Neural cell (in vitro differentiated cells): Measurements from ENCODE around the gene DDN. TPM values are rescaled to one million over a fixed set of nuclear protein-coding genes. Genes with fewer than 3 reads are reported as not detected.

Experiments used
- H2AFZ ChIP-seq: fragments of 200-600, 300-800 bp; sonication (generic), shearing (Covaris generic); 2 replicates; pipeline ENCODE4 v1.6.0; 2014; ENCODE audit warnings: low read depth, mild to moderate bottlenecking, antibody characterized with exemption, low read length, moderate library complexity
- H3F3A ChIP-seq: fragments of 200-600 bp; shearing (Covaris generic); 2 replicates; pipeline ENCODE4 v1.6.1; 2016; ENCODE audit warnings: mild to moderate bottlenecking, moderate library complexity, mixed read lengths, antibody characterized with exemption, low read length; ENCODE audit not compliant: insufficient read depth, poor library complexity, severe bottlenecking
- H3K27ac ChIP-seq: fragments of 200-600, 300-800 bp; sonication (generic), shearing (Covaris generic); 2 replicates; pipeline ENCODE4 v1.5.1; 2014; ENCODE audit warnings: mild to moderate bottlenecking, low read length, moderate library complexity
- H3K27me3 ChIP-seq: fragments of 300-800, 200-600 bp; sonication (generic), shearing (Covaris generic); 2 replicates; pipeline ENCODE4 v1.6.0; 2014; ENCODE audit warnings: mild to moderate bottlenecking, low read depth, low read length, moderate library complexity; ENCODE audit not compliant: insufficient read depth
- H3K36me3 ChIP-seq: fragments of 300-800, 200-600 bp; sonication (generic), shearing (Covaris generic); 2 replicates; pipeline ENCODE4 v1.5.1; 2014; ENCODE audit warnings: mild to moderate bottlenecking, antibody characterized with exemption, low read length, moderate library complexity; ENCODE audit not compliant: insufficient read depth
- H3K4me2 ChIP-seq: fragments of 300-800, 200-600 bp; sonication (generic), shearing (Covaris generic); 2 replicates; pipeline ENCODE4 v1.6.0; 2014; ENCODE audit warnings: mild to moderate bottlenecking, low read length
- H3K4me3 ChIP-seq: fragments of 300-800, 200-600 bp; sonication (generic), shearing (Covaris generic); 2 replicates; pipeline ENCODE4 v1.5.1; 2014; ENCODE audit warnings: mild to moderate bottlenecking, low read length, moderate library complexity
- H3K79me2 ChIP-seq: fragments of 200-600 bp; shearing (Covaris generic); replicated peaks from 2 replicates; pipeline ENCODE4 v1.6.0; 2014; ENCODE audit warnings: mild to moderate bottlenecking, low read length, moderate library complexity; ENCODE audit not compliant: insufficient read depth
- H3K9ac ChIP-seq: fragments of 300-800, 200-600 bp; sonication (generic), shearing (Covaris generic); 2 replicates; pipeline ENCODE4 v1.6.1; 2016; ENCODE audit warnings: mild to moderate bottlenecking, low read length, mixed read lengths
- H3K9me2 ChIP-seq: fragments of 200-600 bp; shearing (Covaris generic); 2 replicates; pipeline ENCODE4 v1.6.1; 2016; ENCODE audit warnings: mild to moderate bottlenecking, low read length, mixed read lengths; ENCODE audit not compliant: insufficient read depth
- H3K9me3 ChIP-seq: fragments of 200-600, 300-800 bp; sonication (generic), shearing (Covaris generic); 2 replicates; pipeline ENCODE4 v1.6.1; 2016; ENCODE audit warnings: mild to moderate bottlenecking, mixed run types, low read length, moderate library complexity, mixed read lengths
- H4K20me1 ChIP-seq: fragments of 200-600 bp; shearing (Covaris generic); 2 replicates; pipeline ENCODE4 v1.6.1; 2016; ENCODE audit warnings: mild to moderate bottlenecking, mixed run types; ENCODE audit not compliant: insufficient read depth
- EP300 ChIP-seq: fragments of 450-650 bp; conservative IDR thresholded peaks from 2 replicates; pipeline ENCODE4 v1.6.1; 2014; ENCODE audit warnings: antibody characterized with exemption, mild to moderate bottlenecking, moderate library complexity; ENCODE audit not compliant: poor library complexity, severe bottlenecking
- EZH2 ChIP-seq: fragments of 200-600, 300-800 bp; shearing (Covaris generic), sonication (generic); IDR thresholded peaks from 2 replicates; pipeline ENCODE4 v1.6.1; 2014; ENCODE audit warnings: antibody characterized with exemption, low read length, borderline replicate concordance, mild to moderate bottlenecking; ENCODE audit not compliant: insufficient read depth, poor library complexity, severe bottlenecking
- MXI1 ChIP-seq: fragments of 450-650 bp; conservative IDR thresholded peaks from 2 replicates; pipeline ENCODE4 v1.6.1; 2014; ENCODE audit warnings: antibody characterized with exemption, mild to moderate bottlenecking; ENCODE audit not compliant: poor library complexity, severe bottlenecking
- POLR2AphosphoS5 ChIP-seq: IDR thresholded peaks from 2 replicates; pipeline ENCODE4 v1.6.1; 2012
- RAD21 ChIP-seq: fragments of 450-650 bp; conservative IDR thresholded peaks from 2 replicates; pipeline ENCODE4 v1.6.1; 2014; ENCODE audit warnings: antibody characterized with exemption, mild to moderate bottlenecking, moderate library complexity
- SMC3 ChIP-seq: fragments of 450-650 bp; conservative IDR thresholded peaks from 2 replicates; pipeline ENCODE4 v1.6.1; 2014; ENCODE audit warnings: antibody characterized with exemption, mild to moderate bottlenecking, moderate library complexity; ENCODE audit not compliant: poor library complexity
- TAF1 ChIP-seq: IDR thresholded peaks from 2 replicates; pipeline ENCODE4 v1.6.1; 2012; ENCODE audit warnings: low read depth
- polyA plus RNA-seq: library from polyadenylated mRNA; depleted of rRNA; stranded (reverse); fragments of >200 nt; gene quantifications from 2 replicates; pipeline ENCODE4 v1.2.3, GENCODE V29; 2014
- TF ChIP-seq, protein P1 (sequence below): IDR thresholded peaks from 2 replicates; pipeline ENCODE4 v1.6.1; 2012; ENCODE audit warnings: borderline replicate concordance
- TF ChIP-seq, protein P2 (sequence below): fragments of 450-650 bp; IDR thresholded peaks from 2 replicates; pipeline ENCODE4 v1.5.1; 2014; ENCODE audit warnings: antibody characterized with exemption, mild to moderate bottlenecking, moderate library complexity; ENCODE audit not compliant: poor library complexity, severe bottlenecking

The DDN gene
- polyA plus RNA-seq, 1 donor from 2014 or later = 0.51 TPM

DNA sequence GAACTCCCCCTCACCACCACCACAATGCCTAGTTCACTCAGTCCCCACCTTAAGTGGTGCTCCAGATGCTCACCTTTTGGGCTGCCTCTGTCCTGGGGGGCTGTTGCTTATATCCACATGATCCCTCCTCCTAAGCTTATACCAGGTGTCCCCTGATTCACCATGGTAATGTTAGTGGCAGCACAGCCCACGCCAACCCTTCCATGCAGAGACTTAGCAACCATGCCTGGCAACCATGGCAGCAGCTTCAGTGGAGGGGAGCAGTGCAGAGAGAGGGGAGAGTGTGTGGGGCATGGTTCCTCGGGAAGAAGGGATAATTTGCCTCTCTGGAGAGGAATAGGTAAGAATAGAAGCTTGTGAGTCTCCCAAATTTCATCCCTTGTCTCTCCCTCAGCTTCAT, 1.2 kb upstream of the DDN start:
- H3K9me3 ChIP-seq = no peaks in the 10 kb centered on the region
- no peak overlapping the region for H3K9ac ChIP-seq
- no peaks in the 10 kb centered on the region for H3K79me2 ChIP-seq
- H3F3A ChIP-seq = no peaks in the 10 kb centered on the region
- H4K20me1 ChIP-seq = no peaks in the 10 kb centered on the region
- H2AFZ ChIP-seq = no peak overlapping the region
- no peak overlapping the region for H3K27ac ChIP-seq
- no peak for TF ChIP-seq SMC3
- TF ChIP-seq TAF1 = no peak
- no peak for TF ChIP-seq EZH2
- TF ChIP-seq MXI1 = no peak
- no peak for TF ChIP-seq EP300
- TF ChIP-seq RAD21 = no peak
- TF ChIP-seq, protein P1, sequence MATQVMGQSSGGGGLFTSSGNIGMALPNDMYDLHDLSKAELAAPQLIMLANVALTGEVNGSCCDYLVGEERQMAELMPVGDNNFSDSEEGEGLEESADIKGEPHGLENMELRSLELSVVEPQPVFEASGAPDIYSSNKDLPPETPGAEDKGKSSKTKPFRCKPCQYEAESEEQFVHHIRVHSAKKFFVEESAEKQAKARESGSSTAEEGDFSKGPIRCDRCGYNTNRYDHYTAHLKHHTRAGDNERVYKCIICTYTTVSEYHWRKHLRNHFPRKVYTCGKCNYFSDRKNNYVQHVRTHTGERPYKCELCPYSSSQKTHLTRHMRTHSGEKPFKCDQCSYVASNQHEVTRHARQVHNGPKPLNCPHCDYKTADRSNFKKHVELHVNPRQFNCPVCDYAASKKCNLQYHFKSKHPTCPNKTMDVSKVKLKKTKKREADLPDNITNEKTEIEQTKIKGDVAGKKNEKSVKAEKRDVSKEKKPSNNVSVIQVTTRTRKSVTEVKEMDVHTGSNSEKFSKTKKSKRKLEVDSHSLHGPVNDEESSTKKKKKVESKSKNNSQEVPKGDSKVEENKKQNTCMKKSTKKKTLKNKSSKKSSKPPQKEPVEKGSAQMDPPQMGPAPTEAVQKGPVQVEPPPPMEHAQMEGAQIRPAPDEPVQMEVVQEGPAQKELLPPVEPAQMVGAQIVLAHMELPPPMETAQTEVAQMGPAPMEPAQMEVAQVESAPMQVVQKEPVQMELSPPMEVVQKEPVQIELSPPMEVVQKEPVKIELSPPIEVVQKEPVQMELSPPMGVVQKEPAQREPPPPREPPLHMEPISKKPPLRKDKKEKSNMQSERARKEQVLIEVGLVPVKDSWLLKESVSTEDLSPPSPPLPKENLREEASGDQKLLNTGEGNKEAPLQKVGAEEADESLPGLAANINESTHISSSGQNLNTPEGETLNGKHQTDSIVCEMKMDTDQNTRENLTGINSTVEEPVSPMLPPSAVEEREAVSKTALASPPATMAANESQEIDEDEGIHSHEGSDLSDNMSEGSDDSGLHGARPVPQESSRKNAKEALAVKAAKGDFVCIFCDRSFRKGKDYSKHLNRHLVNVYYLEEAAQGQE = no peak
- TF ChIP-seq, protein P2, sequence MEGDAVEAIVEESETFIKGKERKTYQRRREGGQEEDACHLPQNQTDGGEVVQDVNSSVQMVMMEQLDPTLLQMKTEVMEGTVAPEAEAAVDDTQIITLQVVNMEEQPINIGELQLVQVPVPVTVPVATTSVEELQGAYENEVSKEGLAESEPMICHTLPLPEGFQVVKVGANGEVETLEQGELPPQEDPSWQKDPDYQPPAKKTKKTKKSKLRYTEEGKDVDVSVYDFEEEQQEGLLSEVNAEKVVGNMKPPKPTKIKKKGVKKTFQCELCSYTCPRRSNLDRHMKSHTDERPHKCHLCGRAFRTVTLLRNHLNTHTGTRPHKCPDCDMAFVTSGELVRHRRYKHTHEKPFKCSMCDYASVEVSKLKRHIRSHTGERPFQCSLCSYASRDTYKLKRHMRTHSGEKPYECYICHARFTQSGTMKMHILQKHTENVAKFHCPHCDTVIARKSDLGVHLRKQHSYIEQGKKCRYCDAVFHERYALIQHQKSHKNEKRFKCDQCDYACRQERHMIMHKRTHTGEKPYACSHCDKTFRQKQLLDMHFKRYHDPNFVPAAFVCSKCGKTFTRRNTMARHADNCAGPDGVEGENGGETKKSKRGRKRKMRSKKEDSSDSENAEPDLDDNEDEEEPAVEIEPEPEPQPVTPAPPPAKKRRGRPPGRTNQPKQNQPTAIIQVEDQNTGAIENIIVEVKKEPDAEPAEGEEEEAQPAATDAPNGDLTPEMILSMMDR = no peak
- no peak for TF ChIP-seq POLR2AphosphoS5
- peak overlapping the region; percentile 60 for H3K4me3 ChIP-seq
- no peaks in the 10 kb centered on the region for H3K36me3 ChIP-seq
- H3K9me2 ChIP-seq = no peaks in the 10 kb centered on the region
- H3K27me3 ChIP-seq = peaks cover 61% of the 10 kb centered on the region
- no peak overlapping the region for H3K4me2 ChIP-seq

DNA sequence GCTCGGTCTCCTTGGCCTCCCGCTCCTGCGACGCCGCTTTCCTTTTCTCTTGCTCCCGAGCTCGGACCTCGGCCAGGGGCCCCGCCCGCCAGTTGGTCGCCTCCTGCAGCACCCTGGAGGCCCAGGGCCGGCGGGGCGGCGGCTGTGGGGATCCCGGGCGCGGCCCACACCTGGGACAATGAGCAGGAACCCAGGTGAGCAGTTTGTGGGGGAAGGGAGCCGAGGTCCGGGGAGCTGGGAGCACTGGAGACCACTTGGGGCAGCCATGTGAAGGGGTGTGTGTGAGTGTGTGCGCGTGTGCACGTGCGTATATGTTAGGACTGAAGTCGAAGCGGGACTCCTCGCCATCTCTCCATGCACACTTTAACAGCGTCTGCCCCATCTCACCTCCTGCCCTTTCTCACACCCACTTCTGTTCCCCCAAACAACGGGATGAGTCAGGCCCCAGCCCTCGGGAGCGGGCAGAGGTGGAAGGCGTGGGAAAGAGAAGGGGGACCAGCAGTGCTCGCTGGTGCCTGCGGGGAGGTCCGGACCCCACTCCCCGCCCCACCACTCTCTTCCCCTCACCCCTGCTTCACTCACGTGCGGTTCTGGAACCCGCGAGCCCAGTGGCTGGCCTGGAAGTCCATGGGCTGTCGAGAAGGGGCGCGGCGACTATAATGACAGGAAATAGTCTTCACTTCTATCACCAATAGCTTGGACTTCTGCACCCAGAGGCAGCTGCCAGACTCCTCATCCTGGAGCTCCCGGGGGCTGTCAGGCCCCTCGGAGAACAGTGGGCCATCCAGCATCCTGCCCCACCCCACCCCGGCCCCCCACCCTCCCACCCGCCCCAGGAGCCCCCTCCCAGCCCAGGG, 450 bp downstream of the DDN start:
- no peaks in the 10 kb centered on the region for H3K9me3 ChIP-seq
- H3F3A ChIP-seq = no peaks in the 10 kb centered on the region
- no peaks in the 10 kb centered on the region for H3K79me2 ChIP-seq
- no peak overlapping the region for H3K4me2 ChIP-seq
- no peak overlapping the region for H3K27ac ChIP-seq
- H3K36me3 ChIP-seq = no peaks in the 10 kb centered on the region
- peaks cover 77% of the 10 kb centered on the region for H3K27me3 ChIP-seq
- H3K4me3 ChIP-seq = peak overlapping the region; percentile 60
- no peak overlapping the region for H2AFZ ChIP-seq
- TF ChIP-seq SMC3 = no peak
- no peak for TF ChIP-seq POLR2AphosphoS5
- TF ChIP-seq, protein P2 = no peak
- TF ChIP-seq MXI1 = no peak
- no peak for TF ChIP-seq EP300
- TF ChIP-seq, protein P1 = no peak
- TF ChIP-seq EZH2 = no peak
- no peak for TF ChIP-seq RAD21
- no peak for TF ChIP-seq TAF1
- H4K20me1 ChIP-seq = no peaks in the 10 kb centered on the region
- H3K9me2 ChIP-seq = no peaks in the 10 kb centered on the region
- H3K9ac ChIP-seq = no peak overlapping the region
